ENCODE data around the gene KCNJ1. TPM values are rescaled to one million over a fixed set of nuclear protein-coding genes. Genes with fewer than 3 reads are reported as not detected.

Gene KCNJ1
- total and polyA plus RNA-seq, 2 of the 8 experiments (the other 6 are each of a cell fraction or from before 2014, with no cell fraction given): 0.17 to 0.23 TPM

GRCh38 chr11:128879817-128880216 is 12.7 kb upstream of the KCNJ1 start:
- no peak overlapping the region for H2AFZ ChIP-seq (ENCODE audit: low read length)
- POLR2A ChIA-PET (ENCODE audit: partially characterized antibody): no interaction called here
- FAIRE-seq: no peak
- no peak overlapping the region for H2BK120ac ChIP-seq (replicated peaks; ENCODE audit: low read depth, low read length)
- H4K20me1 ChIP-seq (replicated peaks in 1 of 2; ENCODE audit: control insufficient read depth in 1 of 2, insufficient read depth in 2 of 2, low read length in 2 of 2): no peaks in the 10 kb centered on the region
- H3K9me3 ChIP-seq (ENCODE audit: insufficient read depth in 2 of 2, low read depth in 1 of 2, low read length in 1 of 2): no peaks in the 10 kb centered on the region
- CTCF ChIA-PET (ENCODE audit: partially characterized antibody): interaction anchor here (1.0 to 4.6 kb wide), 14 partner anchors 8 to 77 kb away, joined by 3 to 27 read pairs (median 6); no protein-coding TSS in a partner anchor
- no peak overlapping the region for H3K9ac ChIP-seq (replicated peaks in 1 of 4; ENCODE audit: extremely low read depth in 1 of 4, low read depth in 3 of 4, low read length in 3 of 4)
- no peak overlapping the region for H2BK5ac ChIP-seq (ENCODE audit: low read depth, low read length)
- H3K14ac ChIP-seq (ENCODE audit: insufficient read length): no peak overlapping the region
- no peak overlapping the region for H3K56ac ChIP-seq (replicated peaks; ENCODE audit: insufficient read length, low read depth, low read length)
- H4K8ac ChIP-seq (ENCODE audit: extremely low read depth, insufficient read depth, low read length): no peak overlapping the region
- 80% methylated on average over 12 of the region's 12 CpGs; no CpG with 5 or more reads in 1 of the 2 experiments for WGBS, 2 experiments (ENCODE audit: extremely low coverage in 1 of 2, insufficient coverage in 1 of 2, insufficient read length in 1 of 2, insufficient replicate concordance in 2 of 2, low coverage in 1 of 2, low lambda C conversion rate in 2 of 2, missing lambda C conversion rate in 1 of 2)
- no peaks in the 10 kb centered on the region for H3K36me3 ChIP-seq (ENCODE audit: control insufficient read depth in 2 of 4, insufficient read depth in 4 of 4, low read length in 3 of 4)
- H3K23me2 ChIP-seq (ENCODE audit: low read depth, low read length): no peaks in the 10 kb centered on the region
- H3K4me2 ChIP-seq (ENCODE audit: insufficient read depth in 1 of 2, low read depth in 2 of 2, low read length in 2 of 2): no peak overlapping the region
- H2BK12ac ChIP-seq (ENCODE audit: low read depth, low read length): no peak overlapping the region
- no peak overlapping the region for H2BK20ac ChIP-seq (ENCODE audit: low read length)
- DNase-seq (ENCODE audit: low read depth in 1 of 2, low spot score in 2 of 2): no peak
- H3K4ac ChIP-seq (replicated peaks; ENCODE audit: insufficient read length, low read depth, low read length): no peak overlapping the region
- H3K79me1 ChIP-seq (ENCODE audit: low read depth, low read length): no peaks in the 10 kb centered on the region
- H3K23ac ChIP-seq (ENCODE audit: insufficient read length): no peak overlapping the region
- no peak overlapping the region for H3K27ac ChIP-seq (ENCODE audit: low read depth, low read length)
- H2AK5ac ChIP-seq (ENCODE audit: low read depth, low read length): no peak overlapping the region
- H2BK15ac ChIP-seq (ENCODE audit: low read length): no peak overlapping the region
- H3K4me1 ChIP-seq (replicated peaks in 1 of 4; ENCODE audit: control insufficient read depth in 3 of 4, insufficient read depth in 4 of 4, low read length in 3 of 4): peaks cover 0 to 6% (median 3%) of the 10 kb centered on the region in 4 experiments; a peak in 4 of 7 replicates
- H4K5ac ChIP-seq (ENCODE audit: insufficient read length, low read depth, low read length): no peak overlapping the region
- no peaks in the 10 kb centered on the region for H3K79me2 ChIP-seq (ENCODE audit: control insufficient read depth in 1 of 2, insufficient read depth in 2 of 2, low read length in 2 of 2)
- H3K18ac ChIP-seq (ENCODE audit: extremely low read depth, low read length): no peak overlapping the region
- peaks cover 0 to 7% (median 1%) of the 10 kb centered on the region in 4 experiments; a peak in 5 of 7 replicates for H3K27me3 ChIP-seq (replicated peaks in 1 of 4; ENCODE audit: control insufficient read depth in 3 of 4, extremely low read depth in 1 of 4, insufficient read depth in 3 of 4, low read length in 3 of 4)
- no peak overlapping the region for H3K4me3 ChIP-seq (ENCODE audit: extremely low read depth in 1 of 4, insufficient read depth in 2 of 4, low read depth in 3 of 4, low read length in 4 of 4)
- no peak overlapping the region for H4K91ac ChIP-seq (replicated peaks; ENCODE audit: insufficient read length, low read length)
- TF ChIP-seq POLR2AphosphoS5 (IDR thresholded peaks at IDR 0.05; ENCODE audit: low read depth, low read length) (no peak), SIX5 (IDR thresholded peaks at IDR 0.05; ENCODE audit: low read depth, low read length) (no peak), BRCA1 (IDR thresholded peaks at IDR 0.05; ENCODE audit: low read depth, low read length) (no peak), RFX5 (IDR thresholded peaks at IDR 0.05; ENCODE audit: borderline replicate concordance, low read depth, low read length) (no peak), RBBP5 (IDR thresholded peaks at IDR 0.05; ENCODE audit: borderline replicate concordance, low read depth, low read length) (no peak), ATF3 (IDR thresholded peaks at IDR 0.05; ENCODE audit: insufficient read depth, low read depth, low read length) (no peak), SAP30 (IDR thresholded peaks at IDR 0.05; ENCODE audit: insufficient read depth, insufficient replicate concordance, low read length) (no peak), YY1 (IDR thresholded peaks at IDR 0.05; ENCODE audit: low read depth, low read length) (no peak), CEBPB (IDR thresholded peaks at IDR 0.05; ENCODE audit: low read depth, low read length) (no peak), SRF (IDR thresholded peaks at IDR 0.05; ENCODE audit: low read depth, low read length) (no peak), FOSL1 (IDR thresholded peaks at IDR 0.05; ENCODE audit: insufficient read depth, low read depth, low read length) (no peak)

All from H1 (cell line).